Measurements from ENCODE around the gene TRIP13. TPM values are rescaled to one million over a fixed set of nuclear protein-coding genes. Genes with fewer than 3 reads are reported as not detected.

Gene TRIP13
- polyA plus RNA-seq, 1 donor from 2014 or later = 2.1 TPM

DNA sequence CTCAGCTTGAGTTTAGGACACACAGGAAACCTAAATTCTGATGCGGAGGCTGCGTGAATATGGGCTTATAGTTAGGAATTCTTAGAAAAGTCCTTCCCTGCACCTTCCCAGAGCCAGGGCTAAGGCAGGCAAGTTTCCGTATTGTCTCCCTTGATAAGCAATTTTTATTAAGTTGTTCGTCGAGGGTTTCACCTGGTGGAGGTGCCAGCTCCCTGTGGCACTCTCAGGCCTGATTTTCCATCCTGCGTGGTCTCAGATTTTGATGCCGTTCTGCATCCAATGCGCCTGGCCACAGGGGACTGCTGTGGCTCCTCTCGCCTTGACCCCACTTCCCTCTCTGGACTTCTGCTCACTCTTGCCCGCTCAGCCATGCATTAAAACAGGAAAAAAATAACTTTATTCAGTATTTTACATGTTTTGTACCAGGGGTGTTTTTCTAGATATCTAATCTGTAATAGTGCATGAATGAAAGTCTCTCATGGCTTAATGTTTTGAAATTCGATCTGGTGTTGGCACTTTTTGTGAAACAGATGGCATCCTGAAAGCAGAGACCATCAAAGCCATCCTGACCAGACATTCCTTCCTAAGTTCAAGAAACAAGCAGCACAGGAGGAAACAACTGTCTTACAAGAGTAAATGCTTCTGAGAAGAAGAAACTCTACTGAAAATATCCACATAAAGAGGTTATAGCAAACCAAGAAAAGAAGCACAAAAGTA lies 50.7 kb downstream of the TRIP13 start:
- Histone ChIP-seq H3K4me2 (ENCODE audit: low read length) (no peak overlapping the region), H4K20me1 (ENCODE audit: insufficient read depth) (no peaks in the 10 kb centered on the region), H3F3A (ENCODE audit: insufficient read depth, low read length, poor library complexity, severe bottlenecking) (no peaks in the 10 kb centered on the region), H3K9ac (ENCODE audit: low read length) (no peak overlapping the region), H3K27me3 (ENCODE audit: insufficient read depth, low read depth, low read length) (no peaks in the 10 kb centered on the region), H3K9me3 (ENCODE audit: low read length) (no peaks in the 10 kb centered on the region), H3K4me3 (ENCODE audit: low read length) (no peak overlapping the region), H3K79me2 (replicated peaks; ENCODE audit: insufficient read depth, low read length) (no peaks in the 10 kb centered on the region), H2AFZ (ENCODE audit: low read depth, low read length) (no peak overlapping the region), H3K36me3 (ENCODE audit: insufficient read depth, low read length) (no peaks in the 10 kb centered on the region), H3K27ac (ENCODE audit: low read length) (no peak overlapping the region), H3K9me2 (ENCODE audit: insufficient read depth, low read length) (no peaks in the 10 kb centered on the region)
- TF ChIP-seq TAF1 (IDR thresholded peaks at IDR 0.05; ENCODE audit: low read depth) (no peak), RAD21 (conservative IDR thresholded peaks at IDR 0.05) (no peak), EZH2 (IDR thresholded peaks at IDR 0.05; ENCODE audit: borderline replicate concordance, insufficient read depth, low read length, poor library complexity, severe bottlenecking) (no peak), SMC3 (conservative IDR thresholded peaks at IDR 0.05; ENCODE audit: poor library complexity) (no peak), MXI1 (conservative IDR thresholded peaks at IDR 0.05; ENCODE audit: poor library complexity, severe bottlenecking) (no peak), POLR2AphosphoS5 (IDR thresholded peaks at IDR 0.05) (no peak), EP300 (conservative IDR thresholded peaks at IDR 0.05; ENCODE audit: poor library complexity, severe bottlenecking) (no peak)
- TF ChIP-seq, protein P1, sequence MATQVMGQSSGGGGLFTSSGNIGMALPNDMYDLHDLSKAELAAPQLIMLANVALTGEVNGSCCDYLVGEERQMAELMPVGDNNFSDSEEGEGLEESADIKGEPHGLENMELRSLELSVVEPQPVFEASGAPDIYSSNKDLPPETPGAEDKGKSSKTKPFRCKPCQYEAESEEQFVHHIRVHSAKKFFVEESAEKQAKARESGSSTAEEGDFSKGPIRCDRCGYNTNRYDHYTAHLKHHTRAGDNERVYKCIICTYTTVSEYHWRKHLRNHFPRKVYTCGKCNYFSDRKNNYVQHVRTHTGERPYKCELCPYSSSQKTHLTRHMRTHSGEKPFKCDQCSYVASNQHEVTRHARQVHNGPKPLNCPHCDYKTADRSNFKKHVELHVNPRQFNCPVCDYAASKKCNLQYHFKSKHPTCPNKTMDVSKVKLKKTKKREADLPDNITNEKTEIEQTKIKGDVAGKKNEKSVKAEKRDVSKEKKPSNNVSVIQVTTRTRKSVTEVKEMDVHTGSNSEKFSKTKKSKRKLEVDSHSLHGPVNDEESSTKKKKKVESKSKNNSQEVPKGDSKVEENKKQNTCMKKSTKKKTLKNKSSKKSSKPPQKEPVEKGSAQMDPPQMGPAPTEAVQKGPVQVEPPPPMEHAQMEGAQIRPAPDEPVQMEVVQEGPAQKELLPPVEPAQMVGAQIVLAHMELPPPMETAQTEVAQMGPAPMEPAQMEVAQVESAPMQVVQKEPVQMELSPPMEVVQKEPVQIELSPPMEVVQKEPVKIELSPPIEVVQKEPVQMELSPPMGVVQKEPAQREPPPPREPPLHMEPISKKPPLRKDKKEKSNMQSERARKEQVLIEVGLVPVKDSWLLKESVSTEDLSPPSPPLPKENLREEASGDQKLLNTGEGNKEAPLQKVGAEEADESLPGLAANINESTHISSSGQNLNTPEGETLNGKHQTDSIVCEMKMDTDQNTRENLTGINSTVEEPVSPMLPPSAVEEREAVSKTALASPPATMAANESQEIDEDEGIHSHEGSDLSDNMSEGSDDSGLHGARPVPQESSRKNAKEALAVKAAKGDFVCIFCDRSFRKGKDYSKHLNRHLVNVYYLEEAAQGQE (IDR thresholded peaks at IDR 0.05; ENCODE audit: borderline replicate concordance) = no peak
- TF ChIP-seq, protein P2, sequence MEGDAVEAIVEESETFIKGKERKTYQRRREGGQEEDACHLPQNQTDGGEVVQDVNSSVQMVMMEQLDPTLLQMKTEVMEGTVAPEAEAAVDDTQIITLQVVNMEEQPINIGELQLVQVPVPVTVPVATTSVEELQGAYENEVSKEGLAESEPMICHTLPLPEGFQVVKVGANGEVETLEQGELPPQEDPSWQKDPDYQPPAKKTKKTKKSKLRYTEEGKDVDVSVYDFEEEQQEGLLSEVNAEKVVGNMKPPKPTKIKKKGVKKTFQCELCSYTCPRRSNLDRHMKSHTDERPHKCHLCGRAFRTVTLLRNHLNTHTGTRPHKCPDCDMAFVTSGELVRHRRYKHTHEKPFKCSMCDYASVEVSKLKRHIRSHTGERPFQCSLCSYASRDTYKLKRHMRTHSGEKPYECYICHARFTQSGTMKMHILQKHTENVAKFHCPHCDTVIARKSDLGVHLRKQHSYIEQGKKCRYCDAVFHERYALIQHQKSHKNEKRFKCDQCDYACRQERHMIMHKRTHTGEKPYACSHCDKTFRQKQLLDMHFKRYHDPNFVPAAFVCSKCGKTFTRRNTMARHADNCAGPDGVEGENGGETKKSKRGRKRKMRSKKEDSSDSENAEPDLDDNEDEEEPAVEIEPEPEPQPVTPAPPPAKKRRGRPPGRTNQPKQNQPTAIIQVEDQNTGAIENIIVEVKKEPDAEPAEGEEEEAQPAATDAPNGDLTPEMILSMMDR (IDR thresholded peaks at IDR 0.05; ENCODE audit: poor library complexity, severe bottlenecking) = no peak

DNA sequence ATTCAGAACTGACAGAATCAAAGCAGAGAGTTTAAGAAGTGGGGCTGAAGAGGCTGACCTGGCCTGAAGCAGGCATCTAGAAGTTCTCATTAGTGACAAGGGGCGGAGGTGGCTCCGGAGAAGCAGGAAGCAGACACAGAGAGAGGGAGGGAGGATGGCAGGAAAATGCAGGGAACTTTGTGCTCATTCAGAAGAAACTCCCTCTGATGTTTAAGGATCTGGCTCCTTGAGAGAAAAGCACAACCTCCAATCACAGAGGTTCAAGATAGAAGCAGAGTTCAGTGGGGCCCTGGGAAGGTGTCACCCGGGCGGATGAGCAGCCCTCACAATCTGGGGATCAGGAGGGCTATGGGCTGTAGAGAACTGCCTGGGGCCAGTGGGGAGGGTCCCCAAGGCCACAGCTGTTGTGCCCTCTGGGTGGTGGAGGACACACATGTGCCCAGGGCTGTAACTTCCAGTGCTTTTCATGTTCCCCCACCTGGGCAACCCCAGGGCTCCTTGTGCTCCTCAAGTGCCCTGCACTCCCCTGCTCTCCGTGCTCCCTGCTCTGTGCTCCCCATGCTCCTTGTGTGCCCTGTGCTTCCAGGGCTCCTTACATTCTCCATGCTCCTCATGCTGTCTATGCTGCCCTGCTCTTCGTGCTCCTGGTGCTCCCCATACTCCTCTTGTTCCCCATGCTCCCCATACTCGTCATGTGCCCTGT lies 51.4 kb downstream of the TRIP13 start:
- no peaks in the 10 kb centered on the region for H3K9me3 ChIP-seq (ENCODE audit: low read length)
- no peaks in the 10 kb centered on the region for H3K27me3 ChIP-seq (ENCODE audit: insufficient read depth, low read depth, low read length)
- H2AFZ ChIP-seq (ENCODE audit: low read depth, low read length) = no peak overlapping the region
- no peak overlapping the region for H3K4me2 ChIP-seq (ENCODE audit: low read length)
- no peak overlapping the region for H3K4me3 ChIP-seq (ENCODE audit: low read length)
- no peaks in the 10 kb centered on the region for H3K79me2 ChIP-seq (replicated peaks; ENCODE audit: insufficient read depth, low read length)
- H4K20me1 ChIP-seq (ENCODE audit: insufficient read depth) = no peaks in the 10 kb centered on the region
- no peak overlapping the region for H3K9ac ChIP-seq (ENCODE audit: low read length)
- TF ChIP-seq EP300 (conservative IDR thresholded peaks at IDR 0.05; ENCODE audit: poor library complexity, severe bottlenecking) = no peak
- no peak for TF ChIP-seq TAF1 (IDR thresholded peaks at IDR 0.05; ENCODE audit: low read depth)
- no peak for TF ChIP-seq SMC3 (conservative IDR thresholded peaks at IDR 0.05; ENCODE audit: poor library complexity)
- no peak overlapping the region for H3K27ac ChIP-seq (ENCODE audit: low read length)
- no peaks in the 10 kb centered on the region for H3K36me3 ChIP-seq (ENCODE audit: insufficient read depth, low read length)
- H3K9me2 ChIP-seq (ENCODE audit: insufficient read depth, low read length) = no peaks in the 10 kb centered on the region
- no peaks in the 10 kb centered on the region for H3F3A ChIP-seq (ENCODE audit: insufficient read depth, low read length, poor library complexity, severe bottlenecking)
